Nephron progenitor cell (in vitro differentiated cells): ENCODE data around the gene GLUL.

Source experiments
- DNase-seq: peaks from one replicate; pipeline ENCODE4 v3.0.0; 2021
- H3K27ac Mint-ChIP-seq: 2 replicates; pipeline ENCODE4 v1.8.0; 2021; ENCODE audit warnings: mild to moderate bottlenecking, moderate library complexity, mixed read lengths
- H3K27me3 Mint-ChIP-seq: 2 replicates; pipeline ENCODE4 v1.8.0; 2021; ENCODE audit warnings: mild to moderate bottlenecking, low read depth, mixed read lengths; ENCODE audit not compliant: poor library complexity
- H3K36me3 Mint-ChIP-seq: 2 replicates; pipeline ENCODE4 v1.8.0; 2021; ENCODE audit warnings: low read depth, mixed read lengths
- H3K4me1 Mint-ChIP-seq: 2 replicates; pipeline ENCODE4 v1.8.0; 2021; ENCODE audit warnings: mixed read lengths
- H3K4me3 Mint-ChIP-seq: 2 replicates; pipeline ENCODE4 v1.8.0; 2021; ENCODE audit warnings: mild to moderate bottlenecking, moderate library complexity, mixed read lengths
- H3K9me3 Mint-ChIP-seq: 2 replicates; pipeline ENCODE4 v1.8.0; 2021; ENCODE audit warnings: mild to moderate bottlenecking, moderate library complexity, mixed read lengths
- CTCF ChIP-seq: fragments of 200-600 bp; sonication (generic); IDR thresholded peaks from 2 replicates; pipeline ENCODE4 v1.5.0; 2021; ENCODE audit warnings: antibody characterized with exemption

The GLUL gene

GRCh38 chr1:182332261-182333060 is 59.1 kb downstream of the GLUL start:
- H3K9me3 Mint-ChIP-seq, result no peaks in the 10 kb centered on the region
- no peak for TF ChIP-seq CTCF
- H3K27me3 Mint-ChIP-seq, result peaks cover 2% of the 10 kb centered on the region
- DNase-seq, result no peak
- no peak overlapping the region for H3K27ac Mint-ChIP-seq
- H3K4me3 Mint-ChIP-seq, result no peak overlapping the region
- H3K36me3 Mint-ChIP-seq, result no peaks in the 10 kb centered on the region
- H3K4me1 Mint-ChIP-seq, result peaks cover 24% of the 10 kb centered on the region
